GM12878 (cell line): Measurements from ENCODE around the gene QSOX2. TPM values are rescaled to one million over a fixed set of nuclear protein-coding genes. Genes with fewer than 3 reads are reported as not detected.

Source experiments
- ATF3 ChIP-seq: IDR thresholded peaks from 2 replicates; pipeline ENCODE4 v1.6.1; 2011; ENCODE audit warnings: low read depth, mild to moderate bottlenecking, low read length, moderate library complexity, borderline replicate concordance; ENCODE audit errors: extremely low read depth
- ATF7 ChIP-seq: fragments of 450-650 bp; IDR thresholded peaks from 2 replicates; pipeline ENCODE4 v1.6.1; 2016; ENCODE audit warnings: low read depth, mild to moderate bottlenecking
- BACH1 ChIP-seq: fragments of 450-650 bp; IDR thresholded peaks from 2 replicates; pipeline ENCODE4 v1.6.1; 2017; ENCODE audit warnings: mild to moderate bottlenecking, borderline replicate concordance
- CBX5 ChIP-seq: sonication (generic); IDR thresholded peaks from 2 replicates; pipeline ENCODE4 v1.6.1; 2016; ENCODE audit warnings: low read depth, moderate library complexity, mild to moderate bottlenecking, inconsistent platforms
- E2F4 ChIP-seq: IDR thresholded peaks from 2 replicates; pipeline ENCODE4 v1.6.1; 2012; ENCODE audit warnings: low read depth, low read length, improper control_type of control experiment
- E4F1 ChIP-seq: fragments of 450-650 bp; IDR thresholded peaks from 2 replicates; pipeline ENCODE4 v1.6.1; 2018; ENCODE audit warnings: borderline replicate concordance, mild to moderate bottlenecking; ENCODE audit not compliant: partially characterized antibody
- JUND ChIP-seq: IDR thresholded peaks from 2 replicates; pipeline ENCODE4 v1.6.1; 2012; ENCODE audit warnings: low read depth, mild to moderate bottlenecking, low read length, improper control_type of control experiment, moderate library complexity
- MXI1 ChIP-seq: fragments of 150-350 bp; IDR thresholded peaks from 2 replicates; pipeline ENCODE4 v1.6.1; 2011; ENCODE audit warnings: low read depth, mild to moderate bottlenecking, inconsistent platforms, low read length, improper control_type of control experiment
- POLR2A ChIP-seq: IDR thresholded peaks from 2 replicates; pipeline ENCODE4 v1.6.1; 2011; ENCODE audit warnings: low read depth, mild to moderate bottlenecking, low read length
- RELB ChIP-seq: fragments of 450-650 bp; IDR thresholded peaks from 2 replicates; pipeline ENCODE4 v1.6.1; 2017; ENCODE audit warnings: low read depth, mild to moderate bottlenecking, moderate library complexity
- TAF1 ChIP-seq: IDR thresholded peaks from 2 replicates; pipeline ENCODE4 v1.6.1; 2011; ENCODE audit warnings: mild to moderate bottlenecking, low read depth, low read length, borderline replicate concordance
- TCF12 ChIP-seq: IDR thresholded peaks from 2 replicates; pipeline ENCODE4 v1.6.1; 2011; ENCODE audit warnings: low read depth, mild to moderate bottlenecking, low read length
- WRNIP1 ChIP-seq: IDR thresholded peaks from 2 replicates; pipeline ENCODE4 v1.6.1; 2011; ENCODE audit warnings: low read depth, low read length, improper control_type of control experiment, borderline replicate concordance
- ZBED1 ChIP-seq: IDR thresholded peaks from 2 replicates; pipeline ENCODE4 v1.6.1; 2016; ENCODE audit warnings: borderline replicate concordance
- ZBTB33 ChIP-seq: fragments of 450-650 bp; IDR thresholded peaks from 2 replicates; pipeline ENCODE4 v1.6.1; 2017; ENCODE audit warnings: mild to moderate bottlenecking
- ZNF24 ChIP-seq: fragments of 450-650 bp; IDR thresholded peaks from 2 replicates; pipeline ENCODE4 v1.6.1; 2017; ENCODE audit warnings: antibody characterized with exemption, mild to moderate bottlenecking
- polyA plus RNA-seq, 11 experiments: library from polyadenylated mRNA; depleted of rRNA in 4 of 11; unstranded in 6 of 11; stranded (reverse) in 5 of 11; fragments of >200 nt; fragmentation: Nextera tagmentation in 4 of 11; fragmentation: Illumina TruSeq in 1 of 11; extraction: Ambion mirVana in 4 of 11; extraction: Trizol in 1 of 11; gene quantifications; 1 replicate in 1 of 11; 2 replicates in 10 of 11; pipeline versions ENCODE4 v1.2.1 to v1.2.3, GENCODE V29; 2011 to 2016; ENCODE audit warnings: inconsistent platforms in 2 of 11, missing spikeins in 2 of 11, low read depth in 1 of 11
- total RNA-seq, 4 experiments: library from RNA; depleted of rRNA in 3 of 4; stranded (reverse); fragments of >200 nt in 3 of 4; fragmentation: Illumina TruSeq in 1 of 4; extraction: Trizol in 1 of 4; gene quantifications; 2 replicates each; pipeline versions ENCODE4 v1.2.1 to v1.2.3, GENCODE V29; 2013 to 2021
- TF ChIP-seq, protein P1 (sequence below): IDR thresholded peaks from 2 replicates; pipeline ENCODE4 v1.6.1; 2011; ENCODE audit warnings: low read depth, low read length, improper control_type of control experiment, borderline replicate concordance
- TF ChIP-seq, protein P2 (sequence below): fragments of 450-650 bp; IDR thresholded peaks from 2 replicates; pipeline ENCODE4 v1.6.1; 2017; ENCODE audit warnings: mild to moderate bottlenecking, low read depth, inconsistent platforms; ENCODE audit not compliant: poor library complexity, severe bottlenecking

QSOX2 gene
- total and polyA plus RNA-seq, 10 of the 15 experiments (the other 5 are each of a cell fraction or from before 2014, with no cell fraction given): 0.34 to 16.1 (median 8.2) TPM

GRCh38 chr9:136245219-136246150, at the start of gene QSOX2 (continued):
- TF ChIP-seq, protein P1, sequence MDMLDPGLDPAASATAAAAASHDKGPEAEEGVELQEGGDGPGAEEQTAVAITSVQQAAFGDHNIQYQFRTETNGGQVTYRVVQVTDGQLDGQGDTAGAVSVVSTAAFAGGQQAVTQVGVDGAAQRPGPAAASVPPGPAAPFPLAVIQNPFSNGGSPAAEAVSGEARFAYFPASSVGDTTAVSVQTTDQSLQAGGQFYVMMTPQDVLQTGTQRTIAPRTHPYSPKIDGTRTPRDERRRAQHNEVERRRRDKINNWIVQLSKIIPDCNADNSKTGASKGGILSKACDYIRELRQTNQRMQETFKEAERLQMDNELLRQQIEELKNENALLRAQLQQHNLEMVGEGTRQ: peak; percentile 52
- TF ChIP-seq ZNF24: no peak
- no peak for TF ChIP-seq ZBED1
- TF ChIP-seq TCF12: no peak
- no peak for TF ChIP-seq E4F1
- no peak for TF ChIP-seq ZBTB33
- no peak for TF ChIP-seq JUND
- TF ChIP-seq MXI1: peak; percentile 91
- peak; percentile 69 for TF ChIP-seq POLR2A
- TF ChIP-seq E2F4: no peak
- no peak for TF ChIP-seq RELB
- peak; percentile 85; the same call in 1 of the 2 replicates for TF ChIP-seq TAF1
- peak; percentile 63; the same call in 1 of the 2 replicates for TF ChIP-seq BACH1
- no peak for TF ChIP-seq CBX5
- no peak for TF ChIP-seq ATF7
- TF ChIP-seq WRNIP1: no peak
- peak; percentile 63; the same call in 1 of the 2 replicates for TF ChIP-seq ATF3
- TF ChIP-seq, protein P2, sequence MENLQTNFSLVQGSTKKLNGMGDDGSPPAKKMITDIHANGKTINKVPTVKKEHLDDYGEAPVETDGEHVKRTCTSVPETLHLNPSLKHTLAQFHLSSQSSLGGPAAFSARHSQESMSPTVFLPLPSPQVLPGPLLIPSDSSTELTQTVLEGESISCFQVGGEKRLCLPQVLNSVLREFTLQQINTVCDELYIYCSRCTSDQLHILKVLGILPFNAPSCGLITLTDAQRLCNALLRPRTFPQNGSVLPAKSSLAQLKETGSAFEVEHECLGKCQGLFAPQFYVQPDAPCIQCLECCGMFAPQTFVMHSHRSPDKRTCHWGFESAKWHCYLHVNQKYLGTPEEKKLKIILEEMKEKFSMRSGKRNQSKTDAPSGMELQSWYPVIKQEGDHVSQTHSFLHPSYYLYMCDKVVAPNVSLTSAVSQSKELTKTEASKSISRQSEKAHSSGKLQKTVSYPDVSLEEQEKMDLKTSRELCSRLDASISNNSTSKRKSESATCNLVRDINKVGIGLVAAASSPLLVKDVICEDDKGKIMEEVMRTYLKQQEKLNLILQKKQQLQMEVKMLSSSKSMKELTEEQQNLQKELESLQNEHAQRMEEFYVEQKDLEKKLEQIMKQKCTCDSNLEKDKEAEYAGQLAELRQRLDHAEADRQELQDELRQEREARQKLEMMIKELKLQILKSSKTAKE: no peak
